K562 (cell line): ENCODE results near the gene PLCG2. TPM values are rescaled to one million over a fixed set of nuclear protein-coding genes. Genes with fewer than 3 reads are reported as not detected.
A peak's percentile ranks its signal among the peaks of the same experiment; 100 is the strongest.
"Not testable (repeated sequence)": the region's sequence is repeated elsewhere in the genome, so short reads cannot be mapped to it uniquely, and the experiment has no call there.

Experiments
- ATAC-seq: fragments of 200-7000 bp; cut with Tn5 transposase; 3 replicates; pipeline ENCODE4 v1.9.1; 2020; ENCODE audit warnings: moderate library complexity
- BruUV-seq: library from RNA; stranded (reverse); fragments of 400-500 nt; replicated peaks from 2 replicates; lab custom pipeline; 2021; lab: Mats Ljungman, UMichigan
- CTCF ChIA-PET: fragments of 300-600 bp; formaldehyde crosslinking; extraction: SDS; loops from one replicate; lab custom pipeline; 2021; ENCODE audit warnings: low intra/inter-chr PET ratio; lab: Yijun Ruan, JAX
- POLR2A ChIA-PET: fragments of 300-600, 350-650 bp; sonication (Branson Sonifier 250); formaldehyde crosslinking; extraction: SDS; loops from one replicate; lab custom pipeline; 2021; ENCODE audit warnings: antibody characterized with exemption, inconsistent platforms; lab: Yijun Ruan, JAX
- DNase-seq, 4 experiments: peaks; one replicate each; pipeline versions ENCODE4 v3.0.0 to v3.0.0-alpha.2; 2011 to 2018; ENCODE audit warnings: low spot score in 3 of 4, mixed read lengths in 3 of 4; ENCODE audit errors: extremely low read depth in 1 of 4
- FAIRE-seq: peaks from 2 replicates; lab custom pipeline; 2011; peaks lifted over from hg19 to GRCh38; lab: Jason Lieb, UNC
- H2AFZ ChIP-seq: 2 replicates; pipeline ENCODE4 v1.6.0; 2011; ENCODE audit warnings: low read depth, low read length, control low read depth, inconsistent platforms
- H3K27ac ChIP-seq: fragments of 200-600 bp; 3 replicates; pipeline ENCODE4 v1.8.0; 2011; ENCODE audit warnings: low read depth, mild to moderate bottlenecking, control low read depth, inconsistent platforms, low read length, moderate library complexity, mixed read lengths; ENCODE audit errors: extremely low read depth
- H3K27me3 ChIP-seq, 2 experiments: fragments of 300-600 bp in 1 of 2; 2 replicates in 1 of 2; 3 replicates in 1 of 2; pipeline versions ENCODE4 v1.6.0 to v1.8.0; 2011; ENCODE audit warnings: inconsistent platforms in 2 of 2, low read length in 2 of 2, mild to moderate bottlenecking in 1 of 2, mixed read lengths in 1 of 2, moderate library complexity in 1 of 2; ENCODE audit not compliant: control insufficient read depth in 2 of 2, insufficient read depth in 2 of 2
- H3K36me3 ChIP-seq: fragments of 300-600 bp; 3 replicates; pipeline ENCODE4 v1.8.0; 2011; ENCODE audit warnings: mild to moderate bottlenecking, low read length, inconsistent platforms; ENCODE audit not compliant: control insufficient read depth, insufficient read depth
- H3K4me1 ChIP-seq, 2 experiments: fragments of 200-600 bp in 1 of 2; replicated peaks in 1 of 2; 2 replicates in 1 of 2; 3 replicates in 1 of 2; pipeline versions ENCODE4 v1.5.1 to v1.8.0; 2011; ENCODE audit warnings: inconsistent platforms in 2 of 2, low read length in 2 of 2, mild to moderate bottlenecking in 1 of 2, mixed read lengths in 1 of 2, moderate library complexity in 1 of 2; ENCODE audit not compliant: control insufficient read depth in 2 of 2, insufficient read depth in 2 of 2
- H3K4me2 ChIP-seq: 2 replicates; pipeline ENCODE4 v1.6.1; 2011; ENCODE audit warnings: low read length, control low read depth, inconsistent platforms, mixed read lengths; ENCODE audit not compliant: insufficient read depth
- H3K4me3 ChIP-seq: fragments of 200-600 bp; sonication (generic), shearing (Covaris generic); 2 replicates; pipeline ENCODE4 v1.5.1; 2016; ENCODE audit warnings: control low read depth, inconsistent platforms
- H3K79me2 ChIP-seq: fragments of 200-600 bp; 3 replicates; pipeline ENCODE4 v1.8.0; 2011; ENCODE audit warnings: low read length, inconsistent platforms; ENCODE audit not compliant: control insufficient read depth, insufficient read depth
- H3K9ac ChIP-seq, 2 experiments: 2 replicates each; pipeline versions ENCODE4 v1.6.0 to v1.6.1; 2011; ENCODE audit warnings: low read depth in 2 of 2, low read length in 2 of 2, control low read depth in 1 of 2, inconsistent platforms in 1 of 2, mild to moderate bottlenecking in 1 of 2, mixed read lengths in 1 of 2; ENCODE audit not compliant: insufficient read depth in 1 of 2
- H3K9me1 ChIP-seq: one replicate; pipeline ENCODE4 v1.6.0; 2011; ENCODE audit warnings: inconsistent platforms, mild to moderate bottlenecking, low read length, moderate library complexity; ENCODE audit not compliant: control insufficient read depth, insufficient read depth
- H3K9me3 ChIP-seq: replicated peaks from 2 replicates; pipeline ENCODE4 v1.5.1; 2011; ENCODE audit warnings: low read depth, low read length, inconsistent platforms; ENCODE audit not compliant: control insufficient read depth, insufficient read depth
- H4K20me1 ChIP-seq: replicated peaks from 2 replicates; pipeline ENCODE4 v1.6.1; 2011; ENCODE audit warnings: low read length, inconsistent platforms, mixed read lengths; ENCODE audit not compliant: control insufficient read depth, insufficient read depth
- ARNT ChIP-seq, 2 experiments: fragments of 450-650 bp; IDR thresholded peaks; 2 replicates each; pipeline ENCODE4 v1.6.1; 2016; ENCODE audit warnings: mild to moderate bottlenecking in 1 of 2
- CHD2 ChIP-seq: IDR thresholded peaks from 2 replicates; pipeline ENCODE4 v1.6.1; 2011; ENCODE audit warnings: low read depth, low read length
- PHF20 ChIP-seq: fragments of 450-650 bp; IDR thresholded peaks from 2 replicates; pipeline ENCODE4 v1.6.1; 2018; ENCODE audit not compliant: partially characterized antibody
- ZNF586 ChIP-seq: fragments of 450-650 bp; formaldehyde crosslinking; conservative IDR thresholded peaks from 2 replicates; pipeline ENCODE4 v1.4.0; 2020; ENCODE audit warnings: mild to moderate bottlenecking, moderate library complexity
- WGBS: fragments of 100-300 bp; shearing (Covaris generic); methylation state at CpG from one replicate; pipeline ENCODE4 v1.1.6; 2016; ENCODE audit warnings: low coverage, mixed read lengths; ENCODE audit not compliant: insufficient coverage; ENCODE audit errors: missing lambda C conversion rate; 5-methylcytosine and 5-hydroxymethylcytosine counted together
- in situ Hi-C: fragments of 300-500 bp; cut with MboI; formaldehyde crosslinking; loops from 4 replicates; pipeline ENCODE4 v1.15.0; 2018; ENCODE audit warnings: inconsistent platforms, mixed read lengths
- intact Hi-C: fragments of 100-400 bp; cut with micrococcal nuclease; formaldehyde crosslinking; loops from 2 replicates; pipeline ENCODE4 v1.14.2; 2022
- polyA plus RNA-seq, 8 experiments: library from polyadenylated mRNA; depleted of rRNA in 4 of 8; stranded (reverse) in 5 of 8; unstranded in 3 of 8; fragments of >200 nt; fragmentation: Nextera tagmentation in 2 of 8; fragmentation: Illumina TruSeq in 1 of 8; extraction: Ambion mirVana in 2 of 8; extraction: Trizol in 1 of 8; gene quantifications; 2 replicates each; pipeline versions ENCODE4 v1.2.1 to v1.2.3, GENCODE V29; 2011 to 2014; ENCODE audit warnings: inconsistent platforms in 1 of 8, missing spikeins in 1 of 8
- total RNA-seq, 7 experiments: library from RNA; depleted of rRNA in 6 of 7; stranded (reverse); fragments of >200 nt in 6 of 7; fragmentation: Illumina TruSeq in 2 of 7; extraction: Trizol in 2 of 7; gene quantifications; 2 replicates each; pipeline versions ENCODE4 v1.2.1 to v1.2.3, GENCODE V29; 2011 to 2021; ENCODE audit warnings: low replicate concordance in 1 of 7
- TF ChIP-seq, protein P1 (sequence below): sonication (generic); formaldehyde crosslinking; IDR thresholded peaks from 2 replicates; pipeline ENCODE4 v1.8.0; 2022; ENCODE audit warnings: missing genetic modification reagents, mild to moderate bottlenecking, borderline replicate concordance

Gene PLCG2
- total and polyA plus RNA-seq, 9 of the 15 experiments (the other 6 are each of a cell fraction or from before 2014, with no cell fraction given), result 0.94 to 7.1 (median 3.1) TPM

DNA sequence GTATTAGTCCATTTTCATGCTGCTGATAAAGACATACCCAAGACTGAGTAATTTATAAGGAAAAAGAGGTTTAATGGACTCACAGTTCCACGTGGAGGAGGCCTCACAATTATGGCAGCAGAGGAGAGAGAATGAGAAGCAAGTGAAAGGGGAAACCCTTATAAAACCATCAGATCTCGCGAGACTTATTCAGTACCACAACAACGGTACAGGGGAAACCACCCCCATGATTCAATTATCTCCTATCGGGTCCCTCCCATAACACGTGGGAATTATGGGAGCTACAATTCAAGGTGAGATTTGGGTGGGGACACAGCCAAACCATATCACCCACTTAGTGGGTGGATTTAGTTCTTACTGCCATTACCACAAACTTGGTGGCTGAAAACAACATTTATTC, 155.6 kb downstream of the PLCG2 start:
- H2AFZ ChIP-seq, H3K4me1 ChIP-seq, H3K9me3 ChIP-seq, H3K4me2 ChIP-seq, BruUV-seq, H3K9me1 ChIP-seq, DNase-seq, H3K27ac ChIP-seq, CTCF ChIA-PET, H3K79me2 ChIP-seq, H3K36me3 ChIP-seq, H4K20me1 ChIP-seq, H3K9ac ChIP-seq, FAIRE-seq, H3K4me3 ChIP-seq: not testable (repeated sequence)
- ATAC-seq, result peak; percentile 32; the same call in 2 of the 3 replicates
- peaks cover 16 to 44% of the 10 kb centered on the region in 2 experiments; a peak in 4 of 5 replicates for H3K27me3 ChIP-seq
- intact Hi-C loops (loop anchor here (5.0 kb wide), 1 partner anchor 42 kb away; no protein-coding TSS in a partner anchor), in situ Hi-C loops (loop anchor here (5.0 kb wide), 1 partner anchor 298 kb away; no protein-coding TSS in a partner anchor)
- POLR2A ChIA-PET, result interaction anchor here (0.9 kb wide), 1 partner anchor 12 kb away, joined by 4 read pairs; no protein-coding TSS in a partner anchor
- WGBS, result 13% methylated on average over 6 of the region's 6 CpGs
- peak; percentile 69 for TF ChIP-seq CHD2

DNA sequence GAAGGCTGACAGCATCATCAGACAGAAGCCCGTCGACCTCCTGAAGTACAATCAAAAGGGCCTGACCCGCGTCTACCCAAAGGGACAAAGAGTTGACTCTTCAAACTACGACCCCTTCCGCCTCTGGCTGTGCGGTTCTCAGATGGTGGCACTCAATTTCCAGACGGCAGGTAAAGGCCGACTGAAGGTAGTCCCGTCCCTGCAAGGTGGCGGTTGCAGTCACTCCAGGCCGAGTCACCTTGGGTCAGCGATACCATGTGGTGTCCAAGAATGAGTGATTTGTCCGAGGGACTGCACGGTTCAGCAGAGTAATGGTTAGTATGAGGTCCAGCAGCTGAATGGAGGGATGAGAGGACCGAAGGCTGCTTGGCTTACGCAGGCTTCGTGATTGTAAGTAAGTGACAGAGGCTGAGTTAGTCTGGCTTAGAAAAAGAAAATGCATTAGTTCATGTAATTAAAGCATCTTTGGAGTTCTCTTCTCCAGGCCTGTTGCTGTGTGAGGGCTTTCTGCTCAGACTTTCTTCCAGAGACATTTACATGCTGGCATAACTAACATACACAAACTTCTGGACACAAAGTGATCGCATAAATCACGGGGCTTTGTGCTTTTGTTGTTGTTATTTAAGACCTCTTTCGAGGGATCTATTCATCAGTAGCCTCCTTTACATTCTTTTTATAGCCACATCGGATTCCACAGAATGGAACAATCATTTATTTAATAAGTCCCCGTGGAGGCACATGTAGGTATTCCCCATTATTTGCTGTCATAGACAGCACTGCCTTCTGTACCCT, 157.3 kb downstream of the PLCG2 start:
- H3K4me1 ChIP-seq, result no peaks in the 10 kb centered on the region
- no peaks in the 10 kb centered on the region for H3K36me3 ChIP-seq
- POLR2A ChIA-PET, result no interaction called here
- no peak for ATAC-seq
- 7% methylated on average over 23 of the region's 23 CpGs for WGBS
- H3K9ac ChIP-seq, result no peak overlapping the region
- no peak overlapping the region for H3K4me3 ChIP-seq
- no peak overlapping the region for H3K27ac ChIP-seq
- intact Hi-C loops, result no loop called here
- H4K20me1 ChIP-seq, result no peaks in the 10 kb centered on the region
- no TSS peak for BruUV-seq
- TF ChIP-seq ZNF586 (CRISPR knock-in tag), result no peak
- TF ChIP-seq, protein P1, sequence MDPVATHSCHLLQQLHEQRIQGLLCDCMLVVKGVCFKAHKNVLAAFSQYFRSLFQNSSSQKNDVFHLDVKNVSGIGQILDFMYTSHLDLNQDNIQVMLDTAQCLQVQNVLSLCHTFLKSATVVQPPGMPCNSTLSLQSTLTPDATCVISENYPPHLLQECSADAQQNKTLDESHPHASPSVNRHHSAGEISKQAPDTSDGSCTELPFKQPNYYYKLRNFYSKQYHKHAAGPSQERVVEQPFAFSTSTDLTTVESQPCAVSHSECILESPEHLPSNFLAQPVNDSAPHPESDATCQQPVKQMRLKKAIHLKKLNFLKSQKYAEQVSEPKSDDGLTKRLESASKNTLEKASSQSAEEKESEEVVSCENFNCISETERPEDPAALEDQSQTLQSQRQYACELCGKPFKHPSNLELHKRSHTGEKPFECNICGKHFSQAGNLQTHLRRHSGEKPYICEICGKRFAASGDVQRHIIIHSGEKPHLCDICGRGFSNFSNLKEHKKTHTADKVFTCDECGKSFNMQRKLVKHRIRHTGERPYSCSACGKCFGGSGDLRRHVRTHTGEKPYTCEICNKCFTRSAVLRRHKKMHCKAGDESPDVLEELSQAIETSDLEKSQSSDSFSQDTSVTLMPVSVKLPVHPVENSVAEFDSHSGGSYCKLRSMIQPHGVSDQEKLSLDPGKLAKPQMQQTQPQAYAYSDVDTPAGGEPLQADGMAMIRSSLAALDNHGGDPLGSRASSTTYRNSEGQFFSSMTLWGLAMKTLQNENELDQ, result no peak
- no peak for TF ChIP-seq ARNT (IDR thresholded peaks at IDR 0.05)
- TF ChIP-seq PHF20, result no peak
- CTCF ChIA-PET, result interaction anchor here (0.5 kb wide), 1 partner anchor 15 kb away, joined by 4 read pairs; no protein-coding TSS in a partner anchor
- H3K4me2 ChIP-seq, result no peak overlapping the region
- H2AFZ ChIP-seq, result no peak overlapping the region
- no peaks in the 10 kb centered on the region for H3K9me1 ChIP-seq
- H3K79me2 ChIP-seq, result no peaks in the 10 kb centered on the region
- H3K27me3 ChIP-seq, result peaks cover 16 to 43% of the 10 kb centered on the region in 2 experiments; a peak in 4 of 5 replicates
- H3K9me3 ChIP-seq, result no peaks in the 10 kb centered on the region
- no peak for FAIRE-seq
- in situ Hi-C loops, result loop anchor here (5.0 kb wide), 1 partner anchor 296 kb away; no protein-coding TSS in a partner anchor
- no peak for DNase-seq
